Measurements from ENCODE around the gene CPZ. TPM values are rescaled to one million over a fixed set of nuclear protein-coding genes. Genes with fewer than 3 reads are reported as not detected.

CPZ gene
- total and polyA plus RNA-seq, 8 donors = 0.09 to 0.86 (median 0.23) TPM

DNA sequence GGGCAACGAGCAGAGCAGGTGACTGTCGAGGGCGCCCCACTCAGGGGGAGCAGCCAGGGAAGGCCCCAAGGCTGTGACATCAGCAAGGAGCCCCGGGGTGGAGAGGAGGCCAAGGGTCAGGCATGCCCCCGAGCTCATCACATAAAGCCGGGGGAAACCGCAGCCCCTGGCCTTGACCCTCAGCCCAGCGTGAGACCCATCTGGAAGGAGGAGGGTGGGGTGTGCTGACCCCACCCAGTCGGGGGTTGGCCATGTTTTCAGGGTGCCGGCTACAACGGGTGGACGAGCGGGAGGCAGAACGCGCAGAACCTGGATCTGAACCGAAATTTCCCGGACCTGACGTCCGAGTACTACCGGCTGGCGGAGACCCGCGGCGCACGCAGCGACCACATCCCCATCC lies 13.9 kb downstream of the CPZ start:
- DNase-seq (no peak), ATAC-seq (no peak), FAIRE-seq (no peak)
- no peaks in the 10 kb centered on the region for H3K36me3 ChIP-seq
- TF ChIP-seq, protein P1, sequence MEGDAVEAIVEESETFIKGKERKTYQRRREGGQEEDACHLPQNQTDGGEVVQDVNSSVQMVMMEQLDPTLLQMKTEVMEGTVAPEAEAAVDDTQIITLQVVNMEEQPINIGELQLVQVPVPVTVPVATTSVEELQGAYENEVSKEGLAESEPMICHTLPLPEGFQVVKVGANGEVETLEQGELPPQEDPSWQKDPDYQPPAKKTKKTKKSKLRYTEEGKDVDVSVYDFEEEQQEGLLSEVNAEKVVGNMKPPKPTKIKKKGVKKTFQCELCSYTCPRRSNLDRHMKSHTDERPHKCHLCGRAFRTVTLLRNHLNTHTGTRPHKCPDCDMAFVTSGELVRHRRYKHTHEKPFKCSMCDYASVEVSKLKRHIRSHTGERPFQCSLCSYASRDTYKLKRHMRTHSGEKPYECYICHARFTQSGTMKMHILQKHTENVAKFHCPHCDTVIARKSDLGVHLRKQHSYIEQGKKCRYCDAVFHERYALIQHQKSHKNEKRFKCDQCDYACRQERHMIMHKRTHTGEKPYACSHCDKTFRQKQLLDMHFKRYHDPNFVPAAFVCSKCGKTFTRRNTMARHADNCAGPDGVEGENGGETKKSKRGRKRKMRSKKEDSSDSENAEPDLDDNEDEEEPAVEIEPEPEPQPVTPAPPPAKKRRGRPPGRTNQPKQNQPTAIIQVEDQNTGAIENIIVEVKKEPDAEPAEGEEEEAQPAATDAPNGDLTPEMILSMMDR (IDR thresholded peaks at IDR 0.05) = no peak
- intact Hi-C loops (cut with DNase I) = loop anchor here in 2 of 3 donors (10.0 kb wide), 1 partner anchor 308 kb away; no protein-coding TSS in a partner anchor
- H3K4me1 ChIP-seq = no peaks in the 10 kb centered on the region
- 51 to 72% methylated on average over 26 of the region's 26 CpGs for WGBS, 2 donors
- no peaks in the 10 kb centered on the region for H3K9me3 ChIP-seq
- H3K27me3 ChIP-seq = no peaks in the 10 kb centered on the region
- H3K4me3 ChIP-seq = no peak overlapping the region
- no peak overlapping the region for H3K27ac ChIP-seq

DNA sequence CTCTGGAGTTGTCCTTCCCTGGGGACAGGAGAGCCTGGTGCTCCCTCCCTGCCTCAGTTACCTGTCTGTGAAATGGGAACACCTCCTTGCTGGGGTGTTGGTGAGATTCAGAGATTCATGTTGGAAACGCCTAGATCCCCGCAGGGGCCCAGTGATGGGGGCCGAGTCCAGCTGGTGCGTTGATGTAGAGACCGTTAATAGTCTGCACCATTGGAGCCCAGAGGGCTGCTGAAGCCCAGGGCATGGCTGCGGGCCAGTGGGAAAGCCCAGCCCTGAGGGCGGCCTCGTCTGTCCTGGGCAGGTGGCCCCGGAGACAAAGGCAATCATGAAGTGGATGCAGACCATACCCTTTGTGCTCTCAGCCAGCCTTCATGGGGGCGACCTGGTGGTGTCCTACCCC lies 14.4 kb downstream of the CPZ start:
- intact Hi-C loops (cut with DNase I) = loop anchor here in 2 of 3 donors (10.0 kb wide), 1 partner anchor 308 kb away; no protein-coding TSS in a partner anchor
- Histone ChIP-seq H3K4me3 (no peak overlapping the region), H3K9me3 (no peaks in the 10 kb centered on the region), H3K4me1 (no peaks in the 10 kb centered on the region), H3K36me3 (no peaks in the 10 kb centered on the region), H3K27ac (no peak overlapping the region), H3K27me3 (no peaks in the 10 kb centered on the region)
- 45 to 64% methylated on average over 10 of the region's 10 CpGs for WGBS, 2 donors
- TF ChIP-seq, protein P1 (IDR thresholded peaks at IDR 0.05) = no peak
- ATAC-seq (no peak), DNase-seq (no peak), FAIRE-seq (no peak)

GRCh38 chr4:8607603-8608481 lies 15.3 kb downstream of the CPZ start:
- peak in 4 of 6 donors; percentile 33 to 81 (median 62) for DNase-seq

DNA sequence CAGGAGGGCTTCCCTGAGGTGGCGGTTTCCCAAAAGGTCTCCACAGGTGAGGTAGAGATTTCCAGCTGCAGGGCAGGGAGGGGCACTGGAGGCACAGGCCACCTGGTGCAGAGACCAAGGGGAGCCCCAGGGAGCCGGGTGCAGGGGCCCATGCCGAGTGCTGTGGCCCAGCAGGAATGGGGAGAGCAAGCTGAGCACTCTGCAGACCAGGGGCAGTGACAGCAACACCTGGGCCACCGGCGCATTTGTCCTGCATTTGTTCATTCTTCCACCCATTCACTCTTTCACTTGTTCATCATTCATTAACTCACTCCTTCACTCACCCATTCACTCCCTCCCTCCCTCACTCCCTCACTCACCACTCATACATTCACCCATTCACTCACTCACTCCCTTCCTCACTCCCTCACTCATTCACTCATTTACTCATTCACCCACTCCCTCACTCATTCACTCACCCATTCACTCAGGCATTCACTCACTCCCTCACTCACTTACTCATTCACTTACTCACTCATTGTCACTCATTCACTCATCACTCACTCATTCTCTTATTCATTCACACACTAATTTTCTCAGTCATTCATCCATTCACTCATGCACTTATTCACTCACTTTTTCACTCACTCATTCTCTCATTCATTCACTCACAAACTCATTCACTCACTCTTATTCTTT lies 16.3 kb downstream of the CPZ start:
- Histone ChIP-seq H3K36me3 (no peaks in the 10 kb centered on the region), H3K9me3 (no peaks in the 10 kb centered on the region), H3K4me1 (no peaks in the 10 kb centered on the region), H3K4me3 (no peak overlapping the region), H3K27me3 (no peaks in the 10 kb centered on the region), H3K27ac (no peak overlapping the region)
- intact Hi-C loops (cut with DNase I) = loop anchor here in 2 of 3 donors (10.0 kb wide), 1 partner anchor 306 kb away; no protein-coding TSS in a partner anchor
- FAIRE-seq (no peak), ATAC-seq (no peak), DNase-seq (peak in 1 of 6 donors; percentile 35)
- WGBS, 2 donors = 46 to 54% methylated on average over 5 of the region's 5 CpGs
- TF ChIP-seq, protein P1 (IDR thresholded peaks at IDR 0.05) = no peak

More at GRCh38 chr4:8607603-8608481, 15.3 kb downstream of the CPZ start:
- no peaks in the 10 kb centered on the region for H3K27me3 ChIP-seq
- 8 to 10% methylated on average over 33 to 42 of the region's 42 CpGs for WGBS, 2 donors
- TF ChIP-seq, protein P1 (IDR thresholded peaks at IDR 0.05) = peak; percentile 88 to 96 (median 93)
- H3K4me1 ChIP-seq = no peaks in the 10 kb centered on the region
- intact Hi-C loops (cut with DNase I) = loop anchor here in 2 of 3 donors (10.0 kb wide), 1 partner anchor 307 kb away; no protein-coding TSS in a partner anchor
- no peaks in the 10 kb centered on the region for H3K36me3 ChIP-seq
- ATAC-seq = peak in 3 of 4 donors; percentile 60 to 74 (median 63)
- no peak overlapping the region for H3K4me3 ChIP-seq
- no peak overlapping the region for H3K27ac ChIP-seq
- no peaks in the 10 kb centered on the region for H3K9me3 ChIP-seq
- FAIRE-seq = no peak

All from pancreas (tissue), 10 donors.